ENCODE results near the gene IGSF21. TPM values are rescaled to one million over a fixed set of nuclear protein-coding genes. Genes with fewer than 3 reads are reported as not detected.

IGSF21 gene
- total RNA-seq, 4 donors from 2014 or later: 0.26 to 2.7 (median 0.88) TPM; not detected in 1

DNA sequence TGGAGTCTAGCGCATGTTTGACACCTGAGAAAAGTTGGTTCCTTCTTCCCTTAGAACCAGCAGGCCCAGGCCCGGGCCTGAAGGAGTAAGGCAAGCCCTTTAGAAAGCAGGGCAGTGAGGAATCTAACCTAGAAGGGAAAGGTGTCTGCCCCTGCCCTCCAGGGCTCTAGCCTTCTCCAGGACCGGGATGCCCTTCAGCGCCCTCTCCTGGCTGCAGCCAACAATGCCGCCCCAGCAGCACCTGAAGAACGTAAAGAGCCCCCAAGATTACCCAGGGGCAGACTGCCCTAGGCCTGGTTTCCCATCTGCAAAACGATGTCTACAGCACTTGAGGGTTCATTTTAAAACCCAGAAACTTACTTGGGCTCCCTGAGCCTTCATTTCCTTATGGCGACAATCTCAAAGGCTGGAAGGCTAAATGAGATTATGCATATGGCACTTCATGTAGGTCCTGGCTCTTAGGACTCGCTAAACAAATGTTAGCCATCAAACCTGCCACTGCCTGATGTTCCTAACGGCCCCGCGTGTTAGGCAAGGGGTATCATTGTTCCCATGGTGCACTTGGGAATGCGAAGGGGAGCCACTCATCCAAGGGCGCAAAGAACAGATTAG, 266.4 kb downstream of the IGSF21 start:
- Histone ChIP-seq H3K36me3 (no peaks in the 10 kb centered on the region), H3K27ac (no peak overlapping the region), H3K9me3 (peaks cover 0 to 8% (median 0%) of the 10 kb centered on the region in 3 donors), H3K4me1 (no peaks in the 10 kb centered on the region), H3K4me3 (no peak overlapping the region), H3K27me3 (peaks cover 0 to 35% (median 0%) of the 10 kb centered on the region in 4 donors)
- intact Hi-C loops (cut with DNase I): no loop called here
- no peak for DNase-seq
- 19 to 60% methylated on average over 7 to 10 of the region's 14 CpGs for WGBS, 2 donors
- TF ChIP-seq, protein P1, sequence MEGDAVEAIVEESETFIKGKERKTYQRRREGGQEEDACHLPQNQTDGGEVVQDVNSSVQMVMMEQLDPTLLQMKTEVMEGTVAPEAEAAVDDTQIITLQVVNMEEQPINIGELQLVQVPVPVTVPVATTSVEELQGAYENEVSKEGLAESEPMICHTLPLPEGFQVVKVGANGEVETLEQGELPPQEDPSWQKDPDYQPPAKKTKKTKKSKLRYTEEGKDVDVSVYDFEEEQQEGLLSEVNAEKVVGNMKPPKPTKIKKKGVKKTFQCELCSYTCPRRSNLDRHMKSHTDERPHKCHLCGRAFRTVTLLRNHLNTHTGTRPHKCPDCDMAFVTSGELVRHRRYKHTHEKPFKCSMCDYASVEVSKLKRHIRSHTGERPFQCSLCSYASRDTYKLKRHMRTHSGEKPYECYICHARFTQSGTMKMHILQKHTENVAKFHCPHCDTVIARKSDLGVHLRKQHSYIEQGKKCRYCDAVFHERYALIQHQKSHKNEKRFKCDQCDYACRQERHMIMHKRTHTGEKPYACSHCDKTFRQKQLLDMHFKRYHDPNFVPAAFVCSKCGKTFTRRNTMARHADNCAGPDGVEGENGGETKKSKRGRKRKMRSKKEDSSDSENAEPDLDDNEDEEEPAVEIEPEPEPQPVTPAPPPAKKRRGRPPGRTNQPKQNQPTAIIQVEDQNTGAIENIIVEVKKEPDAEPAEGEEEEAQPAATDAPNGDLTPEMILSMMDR (IDR thresholded peaks at IDR 0.05): peak in 1 of 6 experiments; percentile 19
- no peak for TF ChIP-seq POLR2A (IDR thresholded peaks at IDR 0.05)

GRCh38 chr1:18376661-18377060, 269.1 kb downstream of the IGSF21 start:
- Histone ChIP-seq H3K36me3 (no peaks in the 10 kb centered on the region), H3K4me1 (no peaks in the 10 kb centered on the region), H3K4me3 (no peak overlapping the region), H3K27me3 (peaks cover 0 to 43% (median 0%) of the 10 kb centered on the region in 4 donors), H3K9me3 (no peaks in the 10 kb centered on the region), H3K27ac (no peak overlapping the region)
- intact Hi-C loops (cut with DNase I): no loop called here
- no peak for DNase-seq
- WGBS, 2 donors: 77 to 86% methylated on average over 3 to 9 of the region's 24 CpGs
- no peak for TF ChIP-seq POLR2A (IDR thresholded peaks at IDR 0.05)
- TF ChIP-seq, protein P1 (IDR thresholded peaks at IDR 0.05): no peak

GRCh38 chr1:18380288-18380687, 272.7 kb downstream of the IGSF21 start:
- H3K36me3 ChIP-seq: no peaks in the 10 kb centered on the region
- TF ChIP-seq, protein P1 (IDR thresholded peaks at IDR 0.05): no peak
- TF ChIP-seq POLR2A (IDR thresholded peaks at IDR 0.05): no peak
- no peak overlapping the region for H3K27ac ChIP-seq
- no peaks in the 10 kb centered on the region for H3K9me3 ChIP-seq
- H3K4me3 ChIP-seq: no peak overlapping the region
- H3K4me1 ChIP-seq: peaks cover 0 to 2% (median 0%) of the 10 kb centered on the region in 3 donors
- no peak for DNase-seq
- intact Hi-C loops (cut with DNase I): no loop called here
- peaks cover 0 to 50% (median 0%) of the 10 kb centered on the region in 4 donors for H3K27me3 ChIP-seq

DNA sequence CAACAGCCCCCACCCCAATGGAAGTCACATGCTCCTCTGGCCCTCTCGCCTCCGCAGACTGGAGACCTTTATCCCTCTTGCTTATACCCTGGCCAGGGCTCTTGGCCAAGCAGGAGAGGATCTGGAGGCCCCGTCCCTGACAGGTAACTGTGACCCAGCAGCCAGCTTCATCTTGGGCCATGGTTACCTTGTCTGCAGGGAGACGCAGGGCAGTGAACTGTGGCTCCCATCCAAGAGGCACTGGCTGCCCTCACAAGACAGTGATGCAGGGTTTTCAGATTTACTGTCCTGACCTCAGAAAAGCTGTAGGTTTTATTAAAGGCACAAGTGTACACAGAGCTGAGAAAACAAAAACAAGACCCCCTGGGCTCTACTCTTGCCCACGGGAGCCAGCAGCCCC, 276.5 kb downstream of the IGSF21 start:
- no peaks in the 10 kb centered on the region for H3K36me3 ChIP-seq
- TF ChIP-seq, protein P1 (IDR thresholded peaks at IDR 0.05): no peak
- TF ChIP-seq POLR2A (IDR thresholded peaks at IDR 0.05): no peak
- intact Hi-C loops (cut with DNase I): no loop called here

GRCh38 chr1:18384471-18384870, 276.9 kb downstream of the IGSF21 start:
- Histone ChIP-seq H3K9me3 (no peaks in the 10 kb centered on the region), H3K4me3 (no peak overlapping the region), H3K36me3 (no peaks in the 10 kb centered on the region), H3K4me1 (peaks cover 0 to 8% (median 0%) of the 10 kb centered on the region in 3 donors), H3K27me3 (peaks cover 0 to 57% (median 0%) of the 10 kb centered on the region in 4 donors), H3K27ac (no peak overlapping the region)
- DNase-seq: no peak
- intact Hi-C loops (cut with DNase I): no loop called here
- 12 to 18% methylated on average over 2 of the region's 2 CpGs for WGBS, 2 donors
- TF ChIP-seq, protein P1 (IDR thresholded peaks at IDR 0.05): no peak
- TF ChIP-seq POLR2A (IDR thresholded peaks at IDR 0.05): no peak

More for the DNA sequence above, 276.5 kb downstream of the IGSF21 start:
- H3K27me3 ChIP-seq: peaks cover 0 to 53% (median 0%) of the 10 kb centered on the region in 4 donors
- WGBS, 2 donors: 0 to 68% methylated on average over 1 to 3 of the region's 5 CpGs
- H3K4me3 ChIP-seq: no peak overlapping the region
- DNase-seq: no peak
- peaks cover 0 to 8% (median 0%) of the 10 kb centered on the region in 3 donors for H3K4me1 ChIP-seq
- H3K9me3 ChIP-seq: no peaks in the 10 kb centered on the region
- no peak overlapping the region for H3K27ac ChIP-seq
